NCI-H345 treated with DMSO at 0.1 percent for 48 hours (cell line): ENCODE data around the gene LIN37.
"Not testable (repeated sequence)": the region's sequence is repeated elsewhere in the genome, so short reads cannot be mapped to it uniquely, and the experiment has no call there.

Source experiments
- DNase-seq: peaks from one replicate; lab custom pipeline; 2025; ENCODE audit not compliant: unreplicated experiment; lab: John Stamatoyannopoulos, UW

LIN37 gene

GRCh38 chr19:35719402-35720162 lies 28.8 kb upstream of the LIN37 start:
- DNase-seq: no peak

- DNase-seq: no peak
Measured at GRCh38 chr19:35720163-35720524, 28.2 kb upstream of the LIN37 start.

- no peak for DNase-seq
Measured at GRCh38 chr19:35720648-35721047, 27.7 kb upstream of the LIN37 start.

GRCh38 chr19:35721374-35721773 lies 27.0 kb upstream of the LIN37 start:
- no peak for DNase-seq

- DNase-seq: no peak
Measured at GRCh38 chr19:35722461-35722860, 25.9 kb upstream of the LIN37 start.

GRCh38 chr19:35722897-35723296 lies 25.5 kb upstream of the LIN37 start:
- DNase-seq: no peak

GRCh38 chr19:35723671-35724070 lies 24.7 kb upstream of the LIN37 start:
- no peak for DNase-seq

GRCh38 chr19:35724132-35724531 lies 24.2 kb upstream of the LIN37 start:
- DNase-seq: not testable (repeated sequence)

GRCh38 chr19:35724560-35724959 lies 23.8 kb upstream of the LIN37 start:
- DNase-seq: no peak

GRCh38 chr19:35725216-35725861 lies 23.0 kb upstream of the LIN37 start:
- no peak for DNase-seq

GRCh38 chr19:35727053-35727955 lies 21.1 kb upstream of the LIN37 start:
- no peak for DNase-seq

GRCh38 chr19:35727956-35728706 lies 20.2 kb upstream of the LIN37 start:
- no peak for DNase-seq

- DNase-seq: no peak
Measured at GRCh38 chr19:35729021-35729420, 19.4 kb upstream of the LIN37 start.

- no peak for DNase-seq
Measured at GRCh38 chr19:35729763-35730162, 18.6 kb upstream of the LIN37 start.

GRCh38 chr19:35730326-35730725 lies 18.1 kb upstream of the LIN37 start:
- DNase-seq: no peak

GRCh38 chr19:35731353-35731752 lies 17.0 kb upstream of the LIN37 start:
- no peak for DNase-seq

GRCh38 chr19:35731779-35732405 lies 16.5 kb upstream of the LIN37 start:
- no peak for DNase-seq

GRCh38 chr19:35732540-35733179 lies 15.7 kb upstream of the LIN37 start:
- no peak for DNase-seq

- DNase-seq: no peak
Measured at GRCh38 chr19:35733180-35734125, 14.9 kb upstream of the LIN37 start.
